Caco-2 (cell line): Measurements from ENCODE around the gene C9orf78. TPM values are rescaled to one million over a fixed set of nuclear protein-coding genes. Genes with fewer than 3 reads are reported as not detected.

Experiments used
- BruUV-seq: library from RNA; stranded (reverse); fragments of 400-500 nt; replicated peaks from 2 replicates; lab custom pipeline; 2021; lab: Mats Ljungman, UMichigan
- CTCF ChIA-PET: fragments of 300-600 bp; sonication (Branson Sonifier 250); formaldehyde crosslinking; loops from one replicate; lab custom pipeline; 2022; ENCODE audit warnings: antibody characterized with exemption; lab: Charles Lee
- POLR2A ChIA-PET: fragments of 300-600 bp; sonication (Branson Sonifier 250); formaldehyde crosslinking; loops from one replicate; lab custom pipeline; 2022; ENCODE audit warnings: antibody characterized with exemption; lab: Charles Lee
- DNase-seq, 2 experiments: peaks; one replicate each; pipeline versions ENCODE4 v3.0.0 to v3.0.0-alpha.2; 2020 to 2022
- H3K27me3 ChIP-seq: replicated peaks from 2 replicates; pipeline ENCODE4 v1.6.0; 2011; ENCODE audit warnings: low read length; ENCODE audit not compliant: control insufficient read depth, insufficient read depth
- H3K36me3 ChIP-seq: 2 replicates; pipeline ENCODE4 v1.5.1; 2011; ENCODE audit warnings: low read length; ENCODE audit not compliant: control insufficient read depth, insufficient read depth
- H3K4me1 ChIP-seq: fragments of 250-450 bp; sonication (Bioruptor Pico); 2 replicates; pipeline ENCODE4 v1.5.1; 2020; ENCODE audit warnings: mild to moderate bottlenecking
- H3K4me3 ChIP-seq: 2 replicates; pipeline ENCODE4 v1.5.1; 2011; ENCODE audit warnings: low read depth, mild to moderate bottlenecking, control low read depth, low read length
- H3K9me3 ChIP-seq: fragments of 250-450 bp; sonication (Bioruptor Pico); 2 replicates; pipeline ENCODE4 v1.5.1; 2020; ENCODE audit warnings: mild to moderate bottlenecking, moderate library complexity
- H3K27ac Mint-ChIP-seq: one replicate; pipeline ENCODE4 v1.8.0; 2022; ENCODE audit warnings: mixed read lengths; ENCODE audit not compliant: unreplicated experiment
- H3K27me3 Mint-ChIP-seq: one replicate; pipeline ENCODE4 v1.8.0; 2022; ENCODE audit warnings: mixed read lengths; ENCODE audit not compliant: insufficient read depth, unreplicated experiment
- H3K36me3 Mint-ChIP-seq: one replicate; pipeline ENCODE4 v1.8.0; 2022; ENCODE audit warnings: mild to moderate bottlenecking, mixed read lengths; ENCODE audit not compliant: insufficient read depth, unreplicated experiment
- H3K4me1 Mint-ChIP-seq: one replicate; pipeline ENCODE4 v1.8.0; 2022; ENCODE audit warnings: low read depth, mixed read lengths; ENCODE audit not compliant: unreplicated experiment
- H3K4me3 Mint-ChIP-seq: one replicate; pipeline ENCODE4 v1.8.0; 2022; ENCODE audit warnings: mild to moderate bottlenecking, moderate library complexity, mixed read lengths; ENCODE audit not compliant: unreplicated experiment
- H3K9me3 Mint-ChIP-seq: one replicate; pipeline ENCODE4 v1.8.0; 2022; ENCODE audit warnings: mixed read lengths; ENCODE audit not compliant: unreplicated experiment
- CTCF ChIP-seq, 2 experiments: fragments of 200-600 bp in 1 of 2; IDR thresholded peaks; 1 replicate in 1 of 2; 2 replicates in 1 of 2; pipeline versions ENCODE4 v1.5.1 to v1.8.0; 2011 to 2022; ENCODE audit warnings: antibody characterized with exemption in 1 of 2, control low read depth in 1 of 2, inconsistent platforms in 1 of 2, low read depth in 1 of 2, low read length in 1 of 2, mild to moderate bottlenecking in 1 of 2, moderate library complexity in 1 of 2; ENCODE audit not compliant: insufficient read depth in 1 of 2, severe bottlenecking in 1 of 2, unreplicated experiment in 1 of 2
- intact Hi-C: fragments of 100-400 bp; cut with micrococcal nuclease; formaldehyde crosslinking; loops from one replicate; pipeline ENCODE4 v1.10.0; 2022; ENCODE audit not compliant: unreplicated experiment
- total RNA-seq: library from RNA; stranded (reverse); gene quantifications from 2 replicates; pipeline ENCODE4 v1.2.3, GENCODE V29; 2022

The C9orf78 gene
- total RNA-seq, 1 experiment from 2014 or later, result 44.1 TPM

GRCh38 chr9:129879103-129879699, 44.1 kb upstream of the C9orf78 start:
- BruUV-seq, result no TSS peak
- POLR2A ChIA-PET, result no interaction called here
- H3K36me3 Mint-ChIP-seq, result no peaks in the 10 kb centered on the region
- TF ChIP-seq CTCF (IDR thresholded peaks at IDR 0.05; ENCODE audit: insufficient read depth in 1 of 2, low read depth in 1 of 2, low read length in 1 of 2, severe bottlenecking in 1 of 2, unreplicated experiment in 1 of 2), result no peak
- H3K4me3 ChIP-seq, result no peak overlapping the region
- H3K36me3 ChIP-seq, result no peaks in the 10 kb centered on the region
- H3K9me3 Mint-ChIP-seq, result no peaks in the 10 kb centered on the region
- no peak overlapping the region for H3K4me3 Mint-ChIP-seq
- intact Hi-C loops, result no loop called here
- peaks cover 4% of the 10 kb centered on the region for H3K4me1 Mint-ChIP-seq
- H3K27me3 Mint-ChIP-seq, result no peaks in the 10 kb centered on the region
- no peaks in the 10 kb centered on the region for H3K27me3 ChIP-seq
- no peak overlapping the region for H3K27ac Mint-ChIP-seq
- DNase-seq, result no peak
- no peaks in the 10 kb centered on the region for H3K9me3 ChIP-seq
- 0 out of 2 replicates have a peak, but pooled peaks cover 1% of the 10 kb centered on the region for H3K4me1 ChIP-seq
- CTCF ChIA-PET, result no interaction called here

GRCh38 chr9:129878291-129878690, 43.2 kb upstream of the C9orf78 start:
- H3K36me3 ChIP-seq, result no peaks in the 10 kb centered on the region
- no peaks in the 10 kb centered on the region for H3K9me3 ChIP-seq
- Mint-ChIP-seq H3K4me3 (no peak overlapping the region), H3K9me3 (no peaks in the 10 kb centered on the region), H3K27ac (no peak overlapping the region), H3K36me3 (no peaks in the 10 kb centered on the region), H3K4me1 (no peaks in the 10 kb centered on the region), H3K27me3 (no peaks in the 10 kb centered on the region)
- H3K27me3 ChIP-seq, result no peaks in the 10 kb centered on the region
- no TSS peak for BruUV-seq
- no peak for DNase-seq
- POLR2A ChIA-PET, result no interaction called here
- CTCF ChIA-PET, result no interaction called here
- no peak for TF ChIP-seq CTCF (IDR thresholded peaks at IDR 0.05; ENCODE audit: insufficient read depth in 1 of 2, low read depth in 1 of 2, low read length in 1 of 2, severe bottlenecking in 1 of 2, unreplicated experiment in 1 of 2)
- intact Hi-C loops, result no loop called here
- H3K4me3 ChIP-seq, result no peak overlapping the region
- no peaks in the 10 kb centered on the region for H3K4me1 ChIP-seq

- no peaks in the 10 kb centered on the region for H3K36me3 ChIP-seq
- no peaks in the 10 kb centered on the region for H3K9me3 Mint-ChIP-seq
- no peaks in the 10 kb centered on the region for H3K4me1 Mint-ChIP-seq
- intact Hi-C loops, result no loop called here
- no peak overlapping the region for H3K27ac Mint-ChIP-seq
- BruUV-seq, result no TSS peak
- ChIA-PET POLR2A (no interaction called here), CTCF (interaction anchor here (0.6 kb wide), 1 partner anchor 536 kb away, joined by 6 read pairs; no protein-coding TSS in a partner anchor)
- no peak overlapping the region for H3K4me3 ChIP-seq
- no peak overlapping the region for H3K4me3 Mint-ChIP-seq
- H3K36me3 Mint-ChIP-seq, result peaks cover under 1% of the 10 kb centered on the region
- no peak for TF ChIP-seq CTCF (IDR thresholded peaks at IDR 0.05; ENCODE audit: insufficient read depth in 1 of 2, low read depth in 1 of 2, low read length in 1 of 2, severe bottlenecking in 1 of 2, unreplicated experiment in 1 of 2)
- H3K9me3 ChIP-seq, result no peaks in the 10 kb centered on the region
- DNase-seq, result no peak
- H3K4me1 ChIP-seq, result no peaks in the 10 kb centered on the region
- H3K27me3 Mint-ChIP-seq, result no peaks in the 10 kb centered on the region
- H3K27me3 ChIP-seq, result no peaks in the 10 kb centered on the region
These were observed 41.7 kb upstream of the C9orf78 start for GRCh38 chr9:129876815-129877214.
